Measurements from ENCODE around the gene MXD1.
A peak's percentile ranks its signal among the peaks of the same experiment; 100 is the strongest.
"Not testable (repeated sequence)": the region's sequence is repeated elsewhere in the genome, so short reads cannot be mapped to it uniquely, and the experiment has no call there.

MXD1 gene, protein sequence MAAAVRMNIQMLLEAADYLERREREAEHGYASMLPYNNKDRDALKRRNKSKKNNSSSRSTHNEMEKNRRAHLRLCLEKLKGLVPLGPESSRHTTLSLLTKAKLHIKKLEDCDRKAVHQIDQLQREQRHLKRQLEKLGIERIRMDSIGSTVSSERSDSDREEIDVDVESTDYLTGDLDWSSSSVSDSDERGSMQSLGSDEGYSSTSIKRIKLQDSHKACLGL

GRCh38 chr2:69914950-69915945, at the start of gene MXD1:
TSS of gene MXD1 (plus strand) at chr2:69915109. CDS start at chr2:69915331, 222 bp downstream.
- DNase-seq: peak in 5 of 14 donors; percentile 31 to 71 (median 49)

- DNase-seq: no peak
Observed at GRCh38 chr2:69888451-69888850, 26.5 kb upstream of the MXD1 start.

GRCh38 chr2:69889302-69889701, 25.6 kb upstream of the MXD1 start:
- no peak for DNase-seq

DNA sequence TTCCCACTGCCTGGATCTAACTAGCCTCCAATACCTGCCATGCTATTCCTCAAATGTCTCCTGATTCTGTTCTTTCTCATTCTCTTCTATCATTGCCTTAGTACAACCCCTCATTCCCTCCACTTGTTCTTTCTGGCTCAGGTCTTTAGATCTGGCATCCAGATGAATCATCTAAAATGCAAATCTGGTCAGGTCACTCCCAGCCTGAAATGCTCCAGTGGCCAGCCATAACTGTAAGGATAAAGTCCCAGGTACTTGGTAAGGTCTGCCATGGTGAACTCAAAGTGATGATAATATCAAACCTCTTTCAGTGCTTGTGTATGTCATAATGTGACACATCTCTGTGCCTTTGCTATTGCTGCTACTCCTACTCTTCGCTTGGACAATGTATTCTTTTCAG, 24.0 kb upstream of the MXD1 start:
- no peak for DNase-seq

GRCh38 chr2:69892838-69893424, 22.0 kb upstream of the MXD1 start:
- DNase-seq: not testable (repeated sequence)

- peak in 13 of 14 donors; percentile 32 to 81 (median 72) for DNase-seq
Observed at GRCh38 chr2:69893684-69894551, 21.0 kb upstream of the MXD1 start, which contains the start of gene SNRNP27. TSS of gene SNRNP27 (plus strand) at chr2:69893956. CDS start at chr2:69893985, 29 bp downstream.

DNA sequence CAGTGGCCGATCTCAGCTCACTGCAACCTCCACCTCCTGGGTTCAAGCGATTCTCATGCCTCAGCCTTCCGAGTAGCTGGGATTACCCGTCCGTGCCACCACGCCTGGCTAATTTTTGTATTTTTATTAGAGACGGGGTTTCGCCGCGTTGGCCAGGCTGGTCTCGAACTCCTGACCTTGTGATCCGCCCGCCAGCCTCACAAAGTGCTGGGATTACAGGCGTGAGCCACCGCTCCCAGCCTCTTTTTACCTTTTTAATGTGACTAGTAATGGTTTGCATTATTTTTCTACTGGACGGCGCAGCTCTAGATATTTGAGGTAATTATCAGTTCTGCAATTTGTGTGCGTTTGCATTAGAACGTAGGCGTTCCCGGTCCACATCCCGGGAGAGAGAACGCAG, 20.2 kb upstream of the MXD1 start:
- not testable (repeated sequence) for DNase-seq

- DNase-seq: no peak
Observed at GRCh38 chr2:69902213-69902922, 12.5 kb upstream of the MXD1 start.

DNA sequence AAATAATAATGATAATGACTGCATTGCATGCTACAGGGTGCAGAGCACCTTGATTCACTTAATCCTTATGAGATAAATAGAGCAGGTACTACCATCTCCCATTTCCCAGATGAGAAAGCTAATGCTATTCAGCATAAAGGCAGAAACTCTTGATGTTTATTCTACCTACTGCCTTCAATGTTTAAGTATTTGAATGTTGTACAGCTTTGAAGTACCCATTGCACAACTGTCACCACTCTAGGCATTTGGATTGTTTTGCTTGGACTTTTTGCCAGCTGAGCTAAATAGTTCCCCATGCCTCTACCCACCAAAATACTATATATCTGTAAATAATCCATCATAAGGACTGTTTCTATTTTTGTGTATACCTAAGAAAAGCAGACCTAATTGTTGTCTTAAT, 7.7 kb upstream of the MXD1 start:
- no peak for DNase-seq

- DNase-seq: peak in 1 of 14 donors; percentile 46
Observed at GRCh38 chr2:69911985-69912563, 2.8 kb upstream of the MXD1 start.

- DNase-seq: peak; percentile 95 to 100 (median 100)
Observed at GRCh38 chr2:69914164-69914949, 552 bp upstream of the MXD1 start.

DNA sequence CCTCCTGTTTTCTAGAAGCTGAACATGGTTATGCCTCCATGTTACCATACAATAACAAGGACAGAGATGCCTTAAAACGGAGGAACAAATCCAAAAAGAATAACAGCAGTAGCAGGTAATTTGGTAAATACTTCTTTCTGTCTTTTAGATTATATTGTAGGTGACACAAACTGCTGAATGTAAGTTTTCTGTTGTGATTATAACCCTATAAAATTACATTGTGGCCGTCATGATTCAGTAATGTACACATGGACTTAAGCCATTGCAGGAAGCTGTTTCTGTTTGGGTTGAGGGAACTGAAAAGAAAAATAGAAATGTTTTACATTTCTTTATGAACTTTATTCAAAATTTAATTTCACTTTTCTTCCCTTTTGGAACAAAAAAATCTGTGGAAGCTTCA, 1.2 kb downstream of the MXD1 start:
- DNase-seq: no peak

DNA sequence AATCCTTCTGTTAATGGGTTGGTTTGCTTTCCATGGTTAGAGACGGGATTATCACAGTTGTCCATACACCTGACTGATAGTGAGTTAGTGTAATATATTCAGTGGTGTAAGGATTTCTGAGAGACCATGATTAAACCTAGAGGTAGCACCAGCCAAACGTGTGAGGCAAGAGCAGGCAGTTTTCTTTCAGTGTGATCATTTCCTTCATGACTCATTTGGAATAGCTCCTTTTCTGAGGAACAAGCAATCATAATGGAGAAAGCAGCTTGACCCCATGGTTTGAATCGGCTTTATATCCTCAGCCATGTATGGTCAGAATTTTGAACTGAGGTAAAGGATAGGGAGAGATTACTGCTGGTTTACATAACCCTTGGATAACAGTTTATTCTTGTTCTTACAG, 2.9 kb downstream of the MXD1 start:
- DNase-seq: no peak

GRCh38 chr2:69918401-69918800, 3.5 kb downstream of the MXD1 start:
- DNase-seq: no peak

- no peak for DNase-seq
Observed at GRCh38 chr2:69923116-69923515, 8.2 kb downstream of the MXD1 start.

GRCh38 chr2:69926849-69927515, 12.1 kb downstream of the MXD1 start:
- no peak for DNase-seq

- peak in 2 of 14 donors; percentile 12 to 24 for DNase-seq
Observed at GRCh38 chr2:69931832-69932595, 17.1 kb downstream of the MXD1 start.

DNA sequence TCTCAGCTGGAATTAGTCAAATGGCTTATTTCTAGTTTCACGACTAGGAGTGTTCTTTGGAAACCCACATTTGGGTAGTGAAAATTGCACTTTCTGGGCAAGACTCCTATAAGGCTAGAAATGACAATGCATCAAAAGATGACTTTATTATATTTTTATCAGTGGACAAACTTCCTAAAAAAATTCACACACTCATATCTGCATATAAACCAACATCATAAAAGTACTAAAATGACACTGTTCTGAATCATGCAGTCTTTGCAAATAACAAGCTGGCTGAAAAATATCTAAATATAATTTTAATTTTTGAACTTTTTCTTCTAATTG, 17.6 kb downstream of the MXD1 start:
- DNase-seq: no peak
